Measurements from ENCODE around the gene PTPN5. TPM values are rescaled to one million over a fixed set of nuclear protein-coding genes. Genes with fewer than 3 reads are reported as not detected.

Gene PTPN5
- total and polyA plus RNA-seq, 9 donors, result 0.43 to 9.5 (median 1.5) TPM

DNA sequence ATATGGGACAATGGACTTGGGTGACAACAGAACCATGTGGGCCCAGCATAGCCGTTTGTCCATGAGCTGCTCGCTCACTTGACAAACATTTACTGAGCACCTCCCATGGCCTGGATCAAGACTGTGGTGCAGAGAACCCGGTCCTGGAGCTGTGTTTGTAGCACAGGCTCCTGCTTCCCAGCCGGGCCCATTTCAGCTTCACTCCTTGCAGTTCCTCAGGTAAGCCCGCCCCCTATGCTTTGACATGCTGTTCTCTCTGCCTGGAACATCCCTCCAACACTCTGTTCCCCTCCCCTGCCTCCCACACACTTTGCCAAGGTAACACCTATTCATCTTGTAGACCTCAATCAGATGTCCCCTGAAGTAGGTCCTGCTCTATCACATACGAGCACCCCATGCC is 46.3 kb downstream of the PTPN5 start:
- no peak overlapping the region for H3K27ac ChIP-seq
- intact Hi-C loops (cut with DNase I), result loop anchor here in 1 of 4 donors (10.0 kb wide), 1 partner anchor 980 kb away; no protein-coding TSS in a partner anchor
- H3K9me3 ChIP-seq, result no peaks in the 10 kb centered on the region
- 87 to 90% (median 89%) methylated on average over 6 of the region's 6 CpGs for WGBS, 3 donors
- H3K4me3 ChIP-seq, result no peak overlapping the region
- TF ChIP-seq, protein P1, sequence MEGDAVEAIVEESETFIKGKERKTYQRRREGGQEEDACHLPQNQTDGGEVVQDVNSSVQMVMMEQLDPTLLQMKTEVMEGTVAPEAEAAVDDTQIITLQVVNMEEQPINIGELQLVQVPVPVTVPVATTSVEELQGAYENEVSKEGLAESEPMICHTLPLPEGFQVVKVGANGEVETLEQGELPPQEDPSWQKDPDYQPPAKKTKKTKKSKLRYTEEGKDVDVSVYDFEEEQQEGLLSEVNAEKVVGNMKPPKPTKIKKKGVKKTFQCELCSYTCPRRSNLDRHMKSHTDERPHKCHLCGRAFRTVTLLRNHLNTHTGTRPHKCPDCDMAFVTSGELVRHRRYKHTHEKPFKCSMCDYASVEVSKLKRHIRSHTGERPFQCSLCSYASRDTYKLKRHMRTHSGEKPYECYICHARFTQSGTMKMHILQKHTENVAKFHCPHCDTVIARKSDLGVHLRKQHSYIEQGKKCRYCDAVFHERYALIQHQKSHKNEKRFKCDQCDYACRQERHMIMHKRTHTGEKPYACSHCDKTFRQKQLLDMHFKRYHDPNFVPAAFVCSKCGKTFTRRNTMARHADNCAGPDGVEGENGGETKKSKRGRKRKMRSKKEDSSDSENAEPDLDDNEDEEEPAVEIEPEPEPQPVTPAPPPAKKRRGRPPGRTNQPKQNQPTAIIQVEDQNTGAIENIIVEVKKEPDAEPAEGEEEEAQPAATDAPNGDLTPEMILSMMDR (IDR thresholded peaks at IDR 0.05), result no peak
- TF ChIP-seq EP300 (IDR thresholded peaks at IDR 0.05) (no peak), POLR2A (IDR thresholded peaks at IDR 0.05) (no peak)
- DNase-seq, result no peak
- no peaks in the 10 kb centered on the region for H3K36me3 ChIP-seq
- no peaks in the 10 kb centered on the region for H3K27me3 ChIP-seq
- H3K4me1 ChIP-seq (ENCODE audit: insufficient read depth), result no peaks in the 10 kb centered on the region

DNA sequence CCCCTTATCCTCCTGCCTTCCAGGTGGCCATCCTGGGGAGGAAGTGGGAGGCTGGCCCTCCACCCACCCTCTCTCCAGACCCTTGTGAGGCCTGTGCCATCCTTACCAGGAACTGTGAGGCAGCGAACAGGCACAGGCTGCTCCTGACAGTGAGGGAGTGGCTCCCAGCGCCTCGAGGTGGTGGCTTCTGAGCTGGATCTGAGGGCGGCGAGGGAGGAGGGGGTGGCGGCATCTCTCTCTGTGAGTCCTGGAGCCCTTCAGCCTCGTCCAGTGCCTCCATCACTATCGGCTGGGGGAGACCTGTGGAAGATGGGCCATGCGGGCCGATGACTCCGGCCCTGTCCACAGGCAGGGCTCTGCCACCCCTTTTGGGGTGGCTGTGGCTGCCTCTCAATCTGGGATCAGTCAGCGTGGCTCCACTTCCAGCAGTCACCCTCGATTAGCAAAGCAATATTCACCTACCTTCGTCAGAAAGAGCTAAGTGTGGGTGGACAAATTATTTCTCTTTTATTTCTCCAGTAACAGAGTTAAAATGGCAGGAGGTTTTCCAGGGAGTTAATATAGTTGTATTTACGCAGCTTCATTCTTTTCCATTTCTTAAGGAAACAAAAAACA is 47.6 kb downstream of the PTPN5 start:
- TF ChIP-seq, protein P1 (IDR thresholded peaks at IDR 0.05), result no peak
- TF ChIP-seq POLR2A (IDR thresholded peaks at IDR 0.05) (no peak), EP300 (IDR thresholded peaks at IDR 0.05) (no peak)
- Histone ChIP-seq H3K9me3 (no peaks in the 10 kb centered on the region), H3K4me1 (ENCODE audit: insufficient read depth) (no peaks in the 10 kb centered on the region), H3K27me3 (no peaks in the 10 kb centered on the region), H3K27ac (no peak overlapping the region), H3K4me3 (no peak overlapping the region), H3K36me3 (no peaks in the 10 kb centered on the region)
- 88 to 92% (median 90%) methylated on average over 15 of the region's 15 CpGs for WGBS, 3 donors
- no peak for DNase-seq
- intact Hi-C loops (cut with DNase I), result loop anchor here in 1 of 4 donors (10.0 kb wide), 1 partner anchor 981 kb away; no protein-coding TSS in a partner anchor

DNA sequence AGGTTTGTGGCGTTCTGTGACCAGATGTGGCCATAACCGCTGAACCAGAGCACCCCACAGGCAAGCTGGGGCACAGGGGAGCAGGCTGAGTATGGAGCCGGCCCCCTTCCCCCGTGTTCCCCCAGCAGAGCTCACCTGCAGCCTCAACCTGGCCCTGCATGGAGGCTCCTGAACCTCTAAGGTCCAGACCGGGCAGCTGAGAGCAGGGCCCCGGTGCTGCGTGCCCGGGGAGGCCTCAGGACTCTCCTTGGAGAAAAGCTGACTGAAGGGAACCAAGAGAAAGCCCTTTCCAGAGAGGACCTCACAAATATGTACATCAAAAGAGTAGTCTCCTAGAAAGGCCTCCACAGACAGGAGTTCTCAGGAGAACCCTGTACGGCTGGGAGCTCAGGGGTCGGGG is 48.2 kb downstream of the PTPN5 start:
- Histone ChIP-seq H3K4me3 (no peak overlapping the region), H3K4me1 (ENCODE audit: insufficient read depth) (no peaks in the 10 kb centered on the region), H3K9me3 (no peaks in the 10 kb centered on the region), H3K27me3 (no peaks in the 10 kb centered on the region), H3K36me3 (no peaks in the 10 kb centered on the region), H3K27ac (no peak overlapping the region)
- no peak for DNase-seq
- TF ChIP-seq, protein P1 (IDR thresholded peaks at IDR 0.05), result no peak
- TF ChIP-seq EP300 (IDR thresholded peaks at IDR 0.05), result no peak
- no peak for TF ChIP-seq POLR2A (IDR thresholded peaks at IDR 0.05)
- intact Hi-C loops (cut with DNase I), result loop anchor here in 1 of 4 donors (10.0 kb wide), 1 partner anchor 981 kb away; no protein-coding TSS in a partner anchor
- WGBS, 3 donors, result 93 to 94% (median 93%) methylated on average over 10 of the region's 10 CpGs

- Histone ChIP-seq H3K4me3 (no peak overlapping the region), H3K9me3 (no peaks in the 10 kb centered on the region), H3K4me1 (ENCODE audit: insufficient read depth) (no peaks in the 10 kb centered on the region), H3K36me3 (no peaks in the 10 kb centered on the region), H3K27ac (no peak overlapping the region), H3K27me3 (no peaks in the 10 kb centered on the region)
- intact Hi-C loops (cut with DNase I), result loop anchor here in 1 of 4 donors (10.0 kb wide), 1 partner anchor 983 kb away; no protein-coding TSS in a partner anchor
- TF ChIP-seq, protein P1 (IDR thresholded peaks at IDR 0.05), result no peak
- no peak for TF ChIP-seq POLR2A (IDR thresholded peaks at IDR 0.05)
- TF ChIP-seq EP300 (IDR thresholded peaks at IDR 0.05), result no peak
- DNase-seq, result no peak
- 91 to 93% (median 92%) methylated on average over 3 of the region's 3 CpGs for WGBS, 3 donors
Measured at GRCh38 chr11:18741783-18742182, 49.8 kb downstream of the PTPN5 start.

Measured in ovary (tissue), 9 donors.